ENCODE measurements around the gene JAK3. TPM values are rescaled to one million over a fixed set of nuclear protein-coding genes. Genes with fewer than 3 reads are reported as not detected.

The JAK3 gene
- polyA plus RNA-seq, 1 experiment = 0.99 TPM

GRCh38 chr19:17812099-17812498 lies 35.7 kb downstream of the JAK3 start:
- TF ChIP-seq CTCF (IDR thresholded peaks at IDR 0.05; ENCODE audit: low read depth, low read length) = no peak
- Histone ChIP-seq H3K4me3 (ENCODE audit: low read depth, low read length) (no peak overlapping the region), H3K9me3 (ENCODE audit: control insufficient read depth, insufficient read depth, low read length) (peaks cover 5% of the 10 kb centered on the region), H3K27ac (ENCODE audit: low read depth, low read length) (no peak overlapping the region), H3K27me3 (ENCODE audit: control insufficient read depth, insufficient read depth, low read length) (peaks cover 12% of the 10 kb centered on the region)
- POLR2A ChIA-PET = no interaction called here
- CTCF ChIA-PET = no interaction called here
- DNase-seq (ENCODE audit: low read depth, low spot score) = no peak

DNA sequence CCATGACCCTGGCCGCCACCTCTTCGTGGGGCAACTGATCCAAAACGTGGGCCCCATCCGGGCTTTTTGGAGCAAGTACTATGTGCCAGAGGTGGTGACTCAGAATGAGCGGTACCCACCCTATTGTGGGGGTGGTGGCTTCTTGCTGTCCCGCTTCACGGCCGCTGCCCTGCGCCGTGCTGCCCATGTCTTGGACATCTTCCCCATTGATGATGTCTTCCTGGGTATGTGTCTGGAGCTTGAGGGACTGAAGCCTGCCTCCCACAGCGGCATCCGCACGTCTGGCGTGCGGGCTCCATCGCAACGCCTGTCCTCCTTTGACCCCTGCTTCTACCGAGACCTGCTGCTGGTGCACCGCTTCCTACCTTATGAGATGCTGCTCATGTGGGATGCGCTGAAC lies 36.1 kb downstream of the JAK3 start:
- no peak overlapping the region for H3K4me3 ChIP-seq (ENCODE audit: low read depth, low read length)
- H3K9me3 ChIP-seq (ENCODE audit: control insufficient read depth, insufficient read depth, low read length) = peaks cover 5% of the 10 kb centered on the region
- no peak for DNase-seq (ENCODE audit: low read depth, low spot score)
- ChIA-PET POLR2A (no interaction called here), CTCF (no interaction called here)
- TF ChIP-seq CTCF (IDR thresholded peaks at IDR 0.05; ENCODE audit: low read depth, low read length) = no peak
- H3K27me3 ChIP-seq (ENCODE audit: control insufficient read depth, insufficient read depth, low read length) = peaks cover 12% of the 10 kb centered on the region
- no peak overlapping the region for H3K27ac ChIP-seq (ENCODE audit: low read depth, low read length)

DNA sequence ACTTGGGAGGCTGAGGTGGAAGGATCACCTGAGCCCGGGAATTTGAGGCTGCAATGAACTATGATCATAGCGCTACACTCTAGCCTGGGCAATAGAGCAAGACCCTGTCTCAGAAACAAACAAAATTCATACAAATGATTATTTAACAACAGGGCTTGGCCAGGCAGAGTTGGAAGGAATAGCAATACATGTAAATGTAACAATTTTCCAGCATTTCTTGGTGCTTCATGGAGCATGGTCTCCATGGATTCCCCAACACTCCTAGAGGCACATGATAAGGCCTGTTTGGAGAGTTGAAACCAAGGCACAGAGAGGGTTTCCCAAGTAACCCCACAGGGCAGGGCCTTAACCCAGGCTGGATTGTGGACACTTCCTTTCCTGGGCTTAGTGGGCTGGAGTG lies 36.7 kb downstream of the JAK3 start:
- Histone ChIP-seq H3K4me3 (ENCODE audit: low read depth, low read length) (no peak overlapping the region), H3K27me3 (ENCODE audit: control insufficient read depth, insufficient read depth, low read length) (peaks cover 6% of the 10 kb centered on the region), H3K27ac (ENCODE audit: low read depth, low read length) (no peak overlapping the region), H3K9me3 (ENCODE audit: control insufficient read depth, insufficient read depth, low read length) (peaks cover 5% of the 10 kb centered on the region)
- CTCF ChIA-PET = no interaction called here
- no peak for TF ChIP-seq CTCF (IDR thresholded peaks at IDR 0.05; ENCODE audit: low read depth, low read length)
- no peak for DNase-seq (ENCODE audit: low read depth, low spot score)
- POLR2A ChIA-PET = no interaction called here

- Histone ChIP-seq H3K9me3 (ENCODE audit: control insufficient read depth, insufficient read depth, low read length) (peaks cover 5% of the 10 kb centered on the region), H3K27ac (ENCODE audit: low read depth, low read length) (no peak overlapping the region), H3K4me3 (ENCODE audit: low read depth, low read length) (no peak overlapping the region), H3K27me3 (ENCODE audit: control insufficient read depth, insufficient read depth, low read length) (peaks cover 6% of the 10 kb centered on the region)
- POLR2A ChIA-PET = no interaction called here
- CTCF ChIA-PET = no interaction called here
- TF ChIP-seq CTCF (IDR thresholded peaks at IDR 0.05; ENCODE audit: low read depth, low read length) = no peak
- no peak for DNase-seq (ENCODE audit: low read depth, low spot score)
Measured at GRCh38 chr19:17807731-17808316, 40.0 kb downstream of the JAK3 start.

GRCh38 chr19:17806945-17807344 lies 40.8 kb downstream of the JAK3 start:
- H3K27me3 ChIP-seq (ENCODE audit: control insufficient read depth, insufficient read depth, low read length) = peaks cover 10% of the 10 kb centered on the region
- H3K4me3 ChIP-seq (ENCODE audit: low read depth, low read length) = no peak overlapping the region
- POLR2A ChIA-PET = no interaction called here
- DNase-seq (ENCODE audit: low read depth, low spot score) = no peak
- no peak overlapping the region for H3K27ac ChIP-seq (ENCODE audit: low read depth, low read length)
- CTCF ChIA-PET = no interaction called here
- TF ChIP-seq CTCF (IDR thresholded peaks at IDR 0.05; ENCODE audit: low read depth, low read length) = no peak
- peaks cover 5% of the 10 kb centered on the region for H3K9me3 ChIP-seq (ENCODE audit: control insufficient read depth, insufficient read depth, low read length)
